Measurements from ENCODE around the gene IQSEC2.

The IQSEC2 gene

DNA sequence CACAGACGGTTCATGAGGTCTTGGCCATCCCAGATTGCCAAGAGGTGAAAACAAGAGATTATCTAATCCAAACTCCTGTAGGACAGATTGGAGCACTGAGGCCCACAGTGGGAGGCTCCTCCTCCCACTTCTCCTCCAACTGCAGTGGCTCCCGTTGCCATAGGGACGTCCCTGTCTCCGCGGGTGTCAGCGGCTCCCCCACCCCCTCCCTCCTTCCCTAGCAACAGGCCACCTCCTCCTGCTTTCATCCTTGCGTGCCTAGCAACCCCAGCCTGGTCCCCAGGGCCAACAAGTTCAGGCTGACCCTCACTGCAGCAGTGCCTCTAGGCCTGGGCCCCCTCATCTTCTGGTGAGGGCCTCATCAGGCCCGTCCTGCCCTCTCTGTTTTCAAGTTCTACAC, 6.8 kb upstream of the IQSEC2 start:
- DNase-seq (ENCODE audit: low read depth in 2 of 2), result peak in 1 of 2 donors; percentile 43
- TF ChIP-seq, protein P1, sequence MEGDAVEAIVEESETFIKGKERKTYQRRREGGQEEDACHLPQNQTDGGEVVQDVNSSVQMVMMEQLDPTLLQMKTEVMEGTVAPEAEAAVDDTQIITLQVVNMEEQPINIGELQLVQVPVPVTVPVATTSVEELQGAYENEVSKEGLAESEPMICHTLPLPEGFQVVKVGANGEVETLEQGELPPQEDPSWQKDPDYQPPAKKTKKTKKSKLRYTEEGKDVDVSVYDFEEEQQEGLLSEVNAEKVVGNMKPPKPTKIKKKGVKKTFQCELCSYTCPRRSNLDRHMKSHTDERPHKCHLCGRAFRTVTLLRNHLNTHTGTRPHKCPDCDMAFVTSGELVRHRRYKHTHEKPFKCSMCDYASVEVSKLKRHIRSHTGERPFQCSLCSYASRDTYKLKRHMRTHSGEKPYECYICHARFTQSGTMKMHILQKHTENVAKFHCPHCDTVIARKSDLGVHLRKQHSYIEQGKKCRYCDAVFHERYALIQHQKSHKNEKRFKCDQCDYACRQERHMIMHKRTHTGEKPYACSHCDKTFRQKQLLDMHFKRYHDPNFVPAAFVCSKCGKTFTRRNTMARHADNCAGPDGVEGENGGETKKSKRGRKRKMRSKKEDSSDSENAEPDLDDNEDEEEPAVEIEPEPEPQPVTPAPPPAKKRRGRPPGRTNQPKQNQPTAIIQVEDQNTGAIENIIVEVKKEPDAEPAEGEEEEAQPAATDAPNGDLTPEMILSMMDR (IDR thresholded peaks at IDR 0.05; ENCODE audit: low read depth, low read length), result no peak
- H3K4me3 ChIP-seq (replicated peaks in 1 of 2; ENCODE audit: low read depth in 2 of 2, low read length in 2 of 2), result no peak overlapping the region

- no peak overlapping the region for H3K4me3 ChIP-seq (replicated peaks in 1 of 2; ENCODE audit: low read depth in 2 of 2, low read length in 2 of 2)
- TF ChIP-seq, protein P1 (IDR thresholded peaks at IDR 0.05; ENCODE audit: low read depth, low read length), result no peak
- peak; percentile 47 to 66 for DNase-seq (ENCODE audit: low read depth in 2 of 2)
Measured at GRCh38 chrX:53287493-53288138, 6.2 kb upstream of the IQSEC2 start.

DNA sequence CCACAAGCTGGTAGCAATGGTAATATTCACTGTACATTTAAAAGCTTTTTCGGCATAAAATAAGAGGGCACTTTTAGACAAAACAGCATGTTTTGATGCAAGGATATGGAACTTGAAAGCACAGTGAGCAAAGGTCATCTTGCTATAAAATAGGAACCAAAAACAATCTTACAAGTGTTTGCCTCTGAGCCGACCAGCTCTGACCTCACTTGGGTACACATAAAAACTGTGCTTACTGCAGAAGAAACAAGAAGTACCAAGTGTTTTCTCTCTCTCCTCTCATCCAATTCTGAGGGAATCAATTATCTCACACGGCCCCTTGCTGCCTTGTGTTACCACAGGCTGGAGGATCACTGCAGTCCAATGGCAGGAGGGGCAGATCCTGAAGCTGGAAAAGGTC, 4.8 kb upstream of the IQSEC2 start:
- no peak for DNase-seq (ENCODE audit: low read depth in 2 of 2)
- no peak overlapping the region for H3K4me3 ChIP-seq (replicated peaks in 1 of 2; ENCODE audit: low read depth in 2 of 2, low read length in 2 of 2)
- TF ChIP-seq, protein P1 (IDR thresholded peaks at IDR 0.05; ENCODE audit: low read depth, low read length), result no peak

- no peak overlapping the region for H3K4me3 ChIP-seq (replicated peaks in 1 of 2; ENCODE audit: low read depth in 2 of 2, low read length in 2 of 2)
- DNase-seq (ENCODE audit: low read depth in 2 of 2), result no peak
- TF ChIP-seq, protein P1 (IDR thresholded peaks at IDR 0.05; ENCODE audit: low read depth, low read length), result no peak
Measured at GRCh38 chrX:53285591-53285990, 4.2 kb upstream of the IQSEC2 start.

GRCh38 chrX:53284684-53285447, 3.5 kb upstream of the IQSEC2 start:
- TF ChIP-seq, protein P1 (IDR thresholded peaks at IDR 0.05; ENCODE audit: low read depth, low read length), result peak; percentile 74
- peak; percentile 37 to 44 for DNase-seq (ENCODE audit: low read depth in 2 of 2)

GRCh38 chrX:53283567-53283966, 2.2 kb upstream of the IQSEC2 start:
- TF ChIP-seq, protein P1 (IDR thresholded peaks at IDR 0.05; ENCODE audit: low read depth, low read length), result no peak
- H3K4me3 ChIP-seq (replicated peaks in 1 of 2; ENCODE audit: low read depth in 2 of 2, low read length in 2 of 2), result no peak overlapping the region
- DNase-seq (ENCODE audit: low read depth in 2 of 2), result no peak

More at GRCh38 chrX:53284684-53285447, 3.5 kb upstream of the IQSEC2 start:
- no peak overlapping the region for H3K4me3 ChIP-seq (replicated peaks in 1 of 2; ENCODE audit: low read depth in 2 of 2, low read length in 2 of 2)

Measured in cardiac fibroblast (primary cell).